GM19463 (cell line): Measurements from ENCODE around the gene AQP10.
"Not testable (repeated sequence)": the region's sequence is repeated elsewhere in the genome, so short reads cannot be mapped to it uniquely, and the experiment has no call there.

Experiments
- ATAC-seq: cut with Tn5 transposase; IDR thresholded peaks from one replicate; pipeline ENCODE4 v1.9.1; 2021; ENCODE audit warnings: mild to moderate bottlenecking, moderate library complexity; ENCODE audit not compliant: unreplicated experiment

Gene AQP10

DNA sequence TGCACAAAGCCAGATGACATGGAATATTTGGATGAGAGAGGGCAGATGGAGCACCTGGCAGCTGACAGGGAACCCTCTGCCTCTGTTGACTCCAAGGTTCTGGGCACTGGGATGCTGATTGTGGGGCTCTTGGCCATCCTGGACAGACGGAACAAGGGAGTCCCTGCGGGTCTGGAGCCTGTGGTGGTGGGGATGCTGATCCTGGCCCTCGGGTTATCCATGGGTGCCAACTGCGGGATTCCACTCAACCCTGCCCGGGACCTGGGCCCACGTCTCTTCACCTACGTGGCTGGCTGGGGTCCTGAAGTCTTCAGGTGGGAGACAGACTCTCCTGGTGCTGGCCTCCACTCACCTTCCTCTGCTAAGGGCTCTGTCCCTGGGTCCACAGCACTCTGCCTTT lies 2.6 kb downstream of the AQP10 start:
- ATAC-seq = no peak

DNA sequence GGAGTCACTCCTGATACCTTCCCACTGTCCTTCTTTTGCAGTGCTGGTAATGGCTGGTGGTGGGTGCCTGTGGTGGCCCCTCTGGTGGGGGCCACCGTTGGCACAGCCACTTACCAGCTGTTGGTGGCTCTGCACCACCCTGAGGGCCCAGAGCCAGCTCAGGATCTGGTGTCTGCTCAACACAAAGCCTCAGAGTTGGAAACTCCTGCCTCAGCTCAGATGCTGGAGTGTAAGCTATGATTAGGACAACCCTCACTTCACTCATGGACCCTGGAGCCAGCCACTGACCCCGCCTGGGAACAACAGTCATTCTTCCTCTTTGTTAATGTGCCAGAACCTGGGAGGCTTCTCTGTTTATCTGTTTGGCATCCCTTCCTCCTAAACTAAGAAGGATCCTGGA lies 3.3 kb downstream of the AQP10 start:
- no peak for ATAC-seq

DNA sequence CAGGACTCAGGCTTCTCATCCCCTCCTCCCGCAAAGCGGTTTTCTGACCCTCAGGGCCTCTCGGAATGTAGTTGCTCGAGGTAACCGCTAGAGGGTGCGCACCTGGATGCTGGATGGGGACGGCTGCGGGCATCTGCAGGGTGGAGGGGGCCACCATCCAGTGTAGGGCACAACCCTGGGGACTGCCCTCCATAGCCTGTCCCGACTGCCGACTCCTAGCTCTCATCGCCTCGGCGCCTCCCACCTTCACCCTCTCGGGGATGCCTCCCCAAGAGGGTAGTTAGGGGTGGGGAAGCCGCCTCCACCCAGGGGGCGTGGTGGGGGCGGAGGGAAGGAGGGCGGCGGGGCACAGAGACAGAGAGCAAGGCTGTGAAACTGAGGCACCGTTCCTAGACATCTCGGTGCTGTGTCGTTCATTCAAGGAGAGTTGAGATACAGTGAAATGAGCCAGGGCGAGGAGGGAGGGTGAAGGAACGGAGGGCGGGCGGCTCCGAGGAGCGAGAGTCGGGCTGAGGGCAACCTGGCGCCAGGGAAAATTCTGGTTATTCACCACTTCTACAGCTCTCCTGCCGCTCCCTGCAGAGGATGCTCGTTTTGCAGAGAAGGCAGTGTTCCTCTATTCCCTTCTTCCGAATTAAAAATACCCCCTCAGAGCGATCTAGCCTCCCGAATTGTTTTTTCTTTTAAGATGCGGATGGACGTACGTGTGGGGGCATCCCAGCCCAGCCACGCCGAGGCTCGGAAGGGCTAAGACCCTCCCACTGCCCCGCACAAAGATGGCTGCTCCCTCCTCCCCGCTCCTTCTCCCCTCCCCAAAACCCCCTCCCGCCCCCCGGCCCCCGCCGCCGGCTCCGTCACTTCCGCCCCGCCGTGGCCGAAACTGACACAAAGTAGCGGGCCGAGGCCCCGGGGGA lies 4.0 kb downstream of the AQP10 start, which contains the start of gene ATP8B2:
Gene ATP8B2 (plus strand): TSS at position 857 of the 914 bp plus-strand sequence. CDS start 2,617 bp downstream, outside the sequence.
- no peak for ATAC-seq

DNA sequence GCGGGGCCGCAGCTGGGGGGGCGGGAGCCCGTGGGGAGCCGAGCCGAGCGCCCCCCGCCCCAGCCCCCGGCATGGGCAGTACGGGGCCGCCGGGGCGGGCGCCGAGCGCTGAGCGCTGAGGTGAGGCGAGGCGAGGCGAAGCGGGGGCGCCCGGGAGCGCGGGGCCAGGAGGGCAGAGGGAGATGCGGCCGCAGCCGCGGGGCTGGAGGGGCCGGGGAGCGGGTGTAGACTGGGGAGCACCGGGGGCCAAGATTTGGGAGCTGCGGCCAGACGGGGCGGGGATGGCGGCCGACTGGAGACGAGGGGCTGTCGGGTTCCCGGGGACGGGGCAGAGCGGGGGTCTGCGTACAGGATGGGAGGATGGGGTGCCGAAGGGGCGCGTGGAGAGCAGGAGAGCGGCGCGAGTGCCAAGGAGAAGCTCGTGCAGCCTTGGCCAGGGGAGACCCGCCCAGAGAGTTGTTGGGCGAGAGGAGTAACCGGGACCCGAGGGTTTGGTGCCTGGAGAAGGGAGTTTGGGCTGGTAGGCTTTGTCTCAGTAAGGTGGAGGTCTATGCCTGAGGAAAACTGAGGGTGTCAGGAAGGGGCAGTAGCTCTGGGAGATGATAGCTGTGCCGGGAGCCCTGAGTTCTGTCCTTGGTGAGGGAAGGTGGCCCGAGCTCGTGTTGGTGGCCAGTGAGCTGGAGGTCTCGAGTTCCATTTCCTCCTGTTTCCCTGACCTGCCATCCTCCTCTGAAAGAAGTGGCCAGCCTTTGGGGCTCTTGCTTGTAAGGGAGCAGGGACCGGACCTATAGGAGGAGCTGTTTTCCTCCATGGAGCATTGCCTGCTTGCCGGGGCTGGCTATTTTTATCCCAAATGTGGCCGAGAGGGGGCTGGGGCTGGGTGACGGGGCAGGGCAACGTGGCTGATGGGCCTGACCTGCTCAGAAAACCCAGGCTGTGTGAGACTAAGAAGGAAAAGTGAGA lies 5.0 kb downstream of the AQP10 start:
- no peak for ATAC-seq

DNA sequence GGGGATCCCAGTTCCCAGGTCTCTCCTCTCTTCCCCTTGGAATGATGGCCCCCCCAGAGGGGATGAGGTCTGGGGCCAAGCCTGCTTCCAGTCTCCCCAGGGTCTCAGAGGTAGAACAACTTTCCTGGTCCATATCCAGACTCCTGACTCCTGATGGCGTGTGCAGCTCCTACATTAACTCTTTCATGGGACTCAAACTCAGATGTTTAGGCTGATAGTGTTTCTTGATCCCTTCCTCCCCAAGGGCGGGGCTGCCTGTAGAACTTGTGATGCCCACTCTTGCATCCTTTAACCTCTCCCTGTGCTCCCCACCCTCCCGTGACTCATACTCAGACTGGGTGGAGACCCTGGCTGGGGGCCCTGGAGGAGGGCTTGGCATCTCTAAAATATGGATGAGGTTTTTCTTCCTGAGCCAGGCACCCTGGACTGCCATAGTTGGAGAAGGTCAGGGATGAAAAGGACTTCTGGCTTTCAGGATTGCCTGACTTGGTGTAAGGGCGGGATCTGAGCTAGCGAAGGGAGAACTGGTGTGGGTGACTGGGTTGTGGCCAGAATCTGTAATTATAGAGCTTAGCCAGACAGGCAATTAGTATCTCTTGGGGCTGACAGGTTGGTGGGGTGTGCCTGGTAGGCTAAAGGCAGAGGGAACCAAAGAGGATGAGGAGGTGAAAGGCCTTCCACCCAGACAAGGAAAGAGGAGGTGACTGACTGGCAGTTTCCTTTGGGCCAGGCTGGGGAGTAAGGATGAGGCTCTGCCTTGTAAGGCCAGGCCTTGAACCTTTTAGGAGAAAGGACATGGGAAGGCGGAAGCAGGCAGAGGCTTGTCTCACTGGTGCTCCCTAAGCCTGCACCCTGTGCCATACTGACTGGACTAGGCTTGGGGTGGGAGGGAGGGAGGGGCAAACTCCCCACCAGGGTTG lies 5.9 kb downstream of the AQP10 start:
- no peak for ATAC-seq

DNA sequence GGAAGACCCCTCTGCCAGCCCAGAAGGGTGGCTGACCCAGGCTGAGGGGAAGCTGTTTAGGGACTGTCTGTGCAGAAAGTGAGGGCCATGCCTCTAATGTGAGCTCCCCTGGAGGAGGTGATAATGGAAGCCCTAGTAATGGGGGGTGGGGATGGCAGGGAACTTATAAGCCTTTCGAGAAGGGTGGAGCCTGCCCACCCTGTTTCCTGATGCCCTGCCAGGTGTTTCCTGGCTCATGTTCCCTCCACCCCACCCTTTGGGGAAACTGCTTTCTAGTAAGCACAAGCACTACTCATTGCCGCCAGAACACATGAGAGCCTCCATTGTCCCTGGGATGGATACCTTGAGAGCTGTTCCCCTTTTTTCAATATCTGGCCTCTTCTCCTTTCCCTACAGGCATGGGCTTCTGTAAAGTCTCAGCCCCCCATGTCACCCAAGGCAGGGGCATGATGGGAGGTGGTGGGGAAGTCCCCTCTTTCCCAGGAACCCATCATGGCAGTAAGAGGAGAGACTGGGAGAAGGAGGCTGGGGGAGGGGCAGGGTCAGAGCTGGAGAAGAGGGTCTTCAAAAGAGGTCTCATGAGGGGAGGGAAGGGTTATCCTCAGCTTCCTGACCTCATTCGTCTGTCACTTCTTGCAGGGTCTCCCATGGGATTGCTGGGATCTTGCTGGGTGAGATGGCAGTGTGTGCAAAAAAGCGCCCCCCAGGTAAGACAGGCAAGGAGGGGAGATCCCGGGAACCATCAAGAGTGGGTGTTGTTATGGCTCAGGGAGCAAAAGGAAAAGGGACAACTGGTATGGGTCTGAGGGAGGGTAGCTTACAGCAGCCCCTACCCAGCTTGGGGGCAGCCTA lies 6.8 kb downstream of the AQP10 start:
- ATAC-seq = no peak

DNA sequence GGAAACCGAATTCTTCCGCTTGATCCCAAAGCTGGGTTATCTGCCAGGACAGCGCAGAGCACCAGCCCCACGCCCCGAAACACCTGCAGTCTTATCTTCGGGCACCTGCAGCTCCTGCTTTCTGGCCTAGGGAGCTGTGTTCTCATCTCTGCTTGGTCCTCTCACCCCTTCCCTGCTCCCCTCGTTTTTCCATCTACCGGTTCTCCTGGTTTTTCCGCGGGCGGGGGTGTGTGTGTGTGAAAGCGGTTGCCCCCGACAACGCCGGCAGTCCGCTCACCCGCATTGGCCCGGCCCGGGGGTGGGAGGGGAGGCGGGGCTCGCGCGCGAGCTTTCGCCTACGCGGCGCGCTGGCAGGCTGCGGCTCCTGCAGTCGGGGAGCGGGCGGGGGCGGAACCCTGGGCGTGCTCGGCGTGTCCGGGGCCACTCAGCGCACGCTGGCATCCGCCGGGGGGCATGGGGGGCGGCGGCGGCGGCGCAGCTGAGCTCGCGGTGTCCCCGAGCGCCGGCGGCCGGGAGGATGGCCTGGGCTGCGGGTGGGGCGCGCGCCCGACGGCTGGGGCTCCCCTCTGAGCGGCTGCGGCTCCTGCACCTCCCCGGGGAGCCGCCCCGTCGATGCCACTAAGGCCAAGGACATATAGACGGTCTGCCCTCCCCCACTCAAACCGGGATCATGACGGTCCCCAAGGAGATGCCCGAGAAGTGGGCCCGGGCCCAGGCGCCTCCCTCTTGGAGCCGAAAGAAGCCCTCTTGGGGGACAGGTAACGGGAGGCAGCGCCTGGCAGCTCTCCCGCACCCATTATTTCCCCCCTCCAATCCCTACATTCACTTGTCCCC lies 7.6 kb downstream of the AQP10 start:
- peak; percentile 56 for ATAC-seq

DNA sequence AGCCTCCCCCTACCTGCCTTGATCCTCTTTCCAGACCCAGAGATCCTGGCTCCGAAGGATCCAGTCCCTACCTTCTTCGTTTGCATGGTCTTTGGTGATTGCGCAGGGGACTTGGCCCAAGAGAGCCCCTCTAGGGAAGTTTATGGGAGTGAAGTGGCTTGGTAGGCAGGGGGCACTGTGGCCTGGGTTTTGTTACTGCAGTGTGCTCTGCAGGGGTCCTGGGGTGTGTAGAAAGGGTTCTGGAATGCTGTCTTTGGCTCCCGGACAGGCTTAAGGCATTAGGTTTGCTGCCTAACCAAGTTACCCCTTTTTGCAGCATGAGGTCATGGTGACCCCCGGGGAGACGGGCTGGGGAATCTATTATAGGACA lies 8.2 kb downstream of the AQP10 start:
- ATAC-seq = no peak

DNA sequence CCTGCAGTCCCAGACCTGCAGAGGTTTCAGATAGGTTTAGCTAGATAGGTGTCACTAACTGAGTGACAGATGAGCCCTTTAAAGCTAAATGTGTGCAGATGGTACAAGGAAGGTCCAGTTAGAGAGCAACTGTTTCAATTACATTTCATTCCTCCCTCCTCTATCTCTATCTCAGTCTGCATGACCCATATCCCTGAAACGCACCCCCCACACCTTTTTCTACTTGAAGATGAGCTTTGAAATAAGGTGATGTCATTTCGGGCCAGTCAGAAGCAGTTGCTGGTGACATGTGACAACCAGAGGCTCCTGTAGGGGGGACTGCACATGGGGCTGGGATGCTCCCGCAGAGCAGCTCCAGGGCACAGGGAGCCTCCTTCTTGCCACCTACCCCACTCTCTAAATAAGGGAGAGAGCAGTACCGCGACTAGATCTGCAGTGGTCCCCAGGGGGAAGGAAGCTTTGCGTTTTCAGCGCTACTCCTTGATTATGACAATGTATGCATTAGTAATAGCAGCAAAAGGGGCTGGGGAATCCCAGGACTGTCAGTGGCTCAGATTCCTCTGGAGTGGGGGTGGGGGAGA lies 8.7 kb downstream of the AQP10 start:
- no peak for ATAC-seq

DNA sequence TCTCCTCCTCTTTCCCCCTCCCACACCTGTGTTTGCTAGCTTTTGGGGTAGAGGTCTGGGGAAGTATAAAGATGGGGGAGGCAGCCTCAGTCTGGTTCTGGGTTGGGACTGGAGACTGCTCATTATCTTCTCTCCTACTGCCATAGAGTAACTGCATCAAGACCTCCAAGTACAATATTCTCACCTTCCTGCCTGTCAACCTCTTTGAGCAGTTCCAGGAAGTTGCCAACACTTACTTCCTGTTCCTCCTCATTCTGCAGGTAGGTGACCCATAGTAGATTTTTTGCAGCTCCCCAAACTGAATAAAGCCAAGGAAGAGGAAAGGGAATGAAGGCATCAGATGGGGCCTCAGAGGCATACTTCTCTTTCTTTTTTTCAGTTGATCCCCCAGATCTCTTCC lies 9.8 kb downstream of the AQP10 start:
- ATAC-seq = no peak

DNA sequence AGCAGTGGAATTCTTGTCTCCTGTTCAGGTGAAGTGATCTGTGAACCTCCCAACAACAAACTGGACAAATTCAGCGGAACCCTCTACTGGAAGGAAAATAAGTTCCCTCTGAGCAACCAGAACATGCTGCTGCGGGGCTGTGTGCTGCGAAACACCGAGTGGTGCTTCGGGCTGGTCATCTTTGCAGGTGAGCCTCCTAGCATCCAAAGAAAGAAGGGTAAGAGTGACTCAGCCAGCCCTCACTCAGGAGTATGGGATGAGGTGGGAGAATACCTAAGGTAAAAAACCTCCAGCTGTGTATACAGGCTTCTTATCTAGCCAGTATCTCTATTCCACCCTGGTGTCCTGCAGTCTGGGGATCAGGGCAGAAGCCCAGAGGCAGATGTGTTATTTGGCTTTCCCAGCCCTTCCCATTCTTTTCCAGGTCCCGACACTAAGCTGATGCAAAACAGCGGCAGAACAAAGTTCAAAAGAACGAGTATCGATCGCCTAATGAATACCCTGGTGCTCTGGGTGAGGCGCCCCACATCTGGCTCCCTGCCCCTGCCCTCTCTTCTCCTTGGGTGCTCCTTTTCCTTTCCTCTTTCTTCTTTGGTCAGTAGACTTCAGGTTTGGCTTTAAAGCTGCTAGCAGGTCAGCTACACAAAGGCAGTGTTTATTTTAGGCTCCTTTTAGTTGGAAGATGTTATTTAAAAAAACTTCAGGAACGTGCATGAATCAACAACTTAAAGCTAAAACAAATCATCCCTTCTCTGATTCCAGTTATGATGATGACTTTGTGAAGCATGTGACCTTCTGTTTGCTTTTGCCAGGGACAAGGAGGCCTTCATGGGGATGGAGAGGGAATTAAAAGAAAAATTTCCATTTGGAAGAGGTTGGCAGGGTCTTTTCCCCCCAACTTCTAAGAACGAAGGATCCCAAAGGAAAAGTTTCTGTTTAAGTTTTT lies 13.5 kb downstream of the AQP10 start:
- ATAC-seq = no peak

DNA sequence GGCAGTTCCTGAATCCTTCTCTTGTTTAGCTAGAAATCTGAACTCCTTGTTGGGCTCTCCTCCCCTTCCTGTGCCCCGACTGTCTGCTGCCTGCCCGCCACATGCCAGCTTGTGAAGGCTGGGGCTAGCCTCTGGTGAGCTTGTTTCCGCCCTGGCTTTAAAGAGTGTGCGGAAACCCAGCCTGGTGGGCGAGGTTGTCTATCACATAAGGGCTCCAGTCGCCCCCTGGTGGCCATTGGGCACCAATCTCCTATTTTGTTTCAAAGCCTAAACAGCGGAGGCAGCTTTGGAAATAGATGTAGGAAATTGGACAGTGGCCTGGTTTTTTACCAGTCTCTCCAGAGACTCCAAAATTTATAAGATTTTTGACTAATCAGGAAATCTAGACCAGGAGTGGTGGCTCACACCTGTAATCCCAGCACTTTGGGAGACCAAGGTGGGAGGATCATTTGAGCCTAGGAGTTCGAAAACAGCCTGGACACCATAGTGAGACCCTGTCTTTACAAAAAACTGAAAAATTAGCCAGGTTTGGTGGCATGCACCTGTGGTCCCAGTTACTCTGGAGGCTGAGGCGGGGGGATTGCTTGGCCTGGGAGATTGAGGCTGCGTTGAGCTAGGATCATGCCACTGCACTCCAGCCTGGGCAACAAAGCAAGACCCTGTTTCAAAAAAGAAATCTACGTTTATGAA lies 14.3 kb downstream of the AQP10 start:
- ATAC-seq = peak; percentile 60

DNA sequence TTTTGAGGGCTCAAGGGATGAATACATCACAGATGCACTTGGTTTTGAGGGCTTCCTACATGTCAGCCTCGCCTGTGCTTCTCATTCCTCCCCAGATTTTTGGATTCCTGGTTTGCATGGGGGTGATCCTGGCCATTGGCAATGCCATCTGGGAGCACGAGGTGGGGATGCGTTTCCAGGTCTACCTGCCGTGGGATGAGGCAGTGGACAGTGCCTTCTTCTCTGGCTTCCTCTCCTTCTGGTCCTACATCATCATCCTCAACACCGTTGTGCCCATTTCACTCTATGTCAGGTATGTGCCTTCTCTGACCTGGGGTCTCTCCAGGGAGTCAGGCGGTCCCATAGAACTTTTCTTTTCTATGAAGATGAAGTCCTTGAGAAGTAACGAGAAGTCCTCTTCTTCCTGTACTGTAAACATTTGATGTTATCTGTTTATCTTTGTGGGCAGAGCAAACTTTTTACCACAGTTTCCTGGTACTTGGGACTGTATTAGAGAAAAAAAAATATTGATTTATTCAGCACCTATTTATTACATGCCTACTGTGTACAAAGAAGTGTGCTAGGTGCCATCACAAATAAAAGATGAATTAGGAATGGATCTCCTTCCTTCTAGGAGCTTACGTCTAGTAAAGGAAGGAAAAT lies 16.5 kb downstream of the AQP10 start:
- ATAC-seq = no peak

DNA sequence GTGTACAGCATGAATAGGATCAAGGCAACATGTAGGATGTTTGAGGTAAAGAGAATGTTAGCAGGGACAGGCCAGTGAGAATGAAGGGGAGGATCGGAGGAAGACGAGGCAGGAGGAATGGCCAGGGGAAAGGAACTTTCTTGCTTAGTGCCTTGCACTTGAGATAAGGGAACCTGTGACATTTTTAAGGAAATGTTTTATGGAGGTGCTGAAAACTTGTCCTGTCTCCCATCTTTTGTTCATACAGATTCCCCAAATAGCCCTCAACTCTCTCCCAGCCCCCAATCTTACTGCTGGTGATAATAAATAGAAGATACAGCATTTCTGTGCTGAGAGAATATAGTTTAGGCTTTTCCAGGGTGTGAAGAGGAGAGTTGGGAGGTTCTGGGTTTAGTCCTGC lies 18.0 kb downstream of the AQP10 start:
- ATAC-seq = no peak

DNA sequence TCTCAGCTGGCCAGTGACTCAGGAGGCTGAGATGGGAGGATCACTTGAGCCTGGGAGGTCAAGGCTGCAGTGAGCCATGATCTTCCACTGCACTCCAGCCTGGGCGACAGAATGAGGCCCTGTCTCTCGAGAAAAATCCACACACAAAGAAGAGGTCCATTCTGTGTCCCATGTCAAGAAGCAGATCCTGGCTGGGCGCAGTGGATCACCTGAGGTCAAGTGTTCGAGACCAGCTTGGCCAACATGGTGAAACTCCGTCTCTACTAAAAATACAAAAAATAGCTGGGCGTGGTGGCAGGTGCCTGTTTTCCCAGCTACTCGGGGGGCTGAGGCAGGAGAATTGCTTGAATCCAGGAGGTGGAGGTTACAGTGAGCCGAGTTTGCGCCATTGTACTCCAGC lies 20.5 kb downstream of the AQP10 start:
- ATAC-seq = not testable (repeated sequence)

DNA sequence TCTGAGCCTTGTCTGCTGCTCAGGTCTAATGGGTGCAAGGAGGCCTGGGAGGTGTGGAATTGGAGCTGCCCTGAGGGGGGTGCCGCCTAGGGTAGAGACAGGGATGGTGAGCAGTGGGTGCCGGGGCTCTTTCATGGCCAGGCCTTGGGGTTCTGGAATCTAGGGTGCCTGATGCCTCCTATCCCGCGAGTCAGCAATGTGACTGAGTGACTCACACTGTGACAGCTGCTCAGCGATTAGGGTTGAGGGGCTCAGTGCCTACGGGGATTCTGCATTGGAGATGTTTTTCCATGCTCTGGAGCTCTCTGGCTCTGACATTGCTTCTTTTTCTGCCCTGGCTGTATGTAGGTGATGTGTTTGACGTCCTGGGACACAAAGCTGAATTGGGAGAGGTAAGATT lies 21.2 kb downstream of the AQP10 start:
- no peak for ATAC-seq
